Measurements from ENCODE around the gene CAMTA1. TPM values are rescaled to one million over a fixed set of nuclear protein-coding genes. Genes with fewer than 3 reads are reported as not detected.

CAMTA1 gene
- total RNA-seq, 1 donor from 2014 or later: 114 TPM

GRCh38 chr1:6981595-6981994 is 196.3 kb downstream of the CAMTA1 start:
- DNase-seq (ENCODE audit: low spot score): no peak
- intact Hi-C loops (cut with DNase I): no loop called here

- intact Hi-C loops (cut with DNase I): no loop called here
- DNase-seq (ENCODE audit: low spot score): no peak
These were observed 197.2 kb downstream of the CAMTA1 start for GRCh38 chr1:6982443-6982842.

GRCh38 chr1:6982860-6983259 is 197.6 kb downstream of the CAMTA1 start:
- no peak for DNase-seq (ENCODE audit: low spot score)
- intact Hi-C loops (cut with DNase I): no loop called here

- DNase-seq (ENCODE audit: low spot score): no peak
- intact Hi-C loops (cut with DNase I): no loop called here
These were observed 199.3 kb downstream of the CAMTA1 start for GRCh38 chr1:6984536-6984935.

- no peak for DNase-seq (ENCODE audit: low spot score)
- intact Hi-C loops (cut with DNase I): no loop called here
These were observed 199.7 kb downstream of the CAMTA1 start for GRCh38 chr1:6984986-6985385.

GRCh38 chr1:6985549-6986276 is 200.5 kb downstream of the CAMTA1 start:
- no peak for DNase-seq (ENCODE audit: low spot score)
- intact Hi-C loops (cut with DNase I): no loop called here

- intact Hi-C loops (cut with DNase I): no loop called here
- no peak for DNase-seq (ENCODE audit: low spot score)
These were observed 201.0 kb downstream of the CAMTA1 start for GRCh38 chr1:6986281-6986680.

- intact Hi-C loops (cut with DNase I): no loop called here
- no peak for DNase-seq (ENCODE audit: low spot score)
These were observed 202.7 kb downstream of the CAMTA1 start for GRCh38 chr1:6987940-6988339.

- intact Hi-C loops (cut with DNase I): no loop called here
- DNase-seq (ENCODE audit: low spot score): no peak
These were observed 203.5 kb downstream of the CAMTA1 start for GRCh38 chr1:6988796-6989195.

- intact Hi-C loops (cut with DNase I): no loop called here
- no peak for DNase-seq (ENCODE audit: low spot score)
These were observed 204.2 kb downstream of the CAMTA1 start for GRCh38 chr1:6989212-6990159.

- intact Hi-C loops (cut with DNase I): no loop called here
- DNase-seq (ENCODE audit: low spot score): no peak
These were observed 206.0 kb downstream of the CAMTA1 start for GRCh38 chr1:6991266-6991665.

- intact Hi-C loops (cut with DNase I): no loop called here
- no peak for DNase-seq (ENCODE audit: low spot score)
These were observed 210.5 kb downstream of the CAMTA1 start for GRCh38 chr1:6995789-6996188.

GRCh38 chr1:6996371-6996770 is 211.1 kb downstream of the CAMTA1 start:
- no peak for DNase-seq (ENCODE audit: low spot score)
- intact Hi-C loops (cut with DNase I): no loop called here

- intact Hi-C loops (cut with DNase I): no loop called here
- DNase-seq (ENCODE audit: low spot score): no peak
These were observed 211.6 kb downstream of the CAMTA1 start for GRCh38 chr1:6996866-6997265.

GRCh38 chr1:6998267-6998666 is 213.0 kb downstream of the CAMTA1 start:
- intact Hi-C loops (cut with DNase I): loop anchor here (1.0 kb wide), 1 partner anchor 72 kb away; no protein-coding TSS in a partner anchor
- DNase-seq (ENCODE audit: low spot score): peak; percentile 73

GRCh38 chr1:6999826-7000225 is 214.6 kb downstream of the CAMTA1 start:
- peak; percentile 20 for DNase-seq (ENCODE audit: low spot score)
- intact Hi-C loops (cut with DNase I): no loop called here

- intact Hi-C loops (cut with DNase I): no loop called here
These were observed 215.5 kb downstream of the CAMTA1 start for GRCh38 chr1:7000720-7001119.

GRCh38 chr1:7002728-7003127 is 217.5 kb downstream of the CAMTA1 start:
- intact Hi-C loops (cut with DNase I): no loop called here
- DNase-seq (ENCODE audit: low spot score): no peak

More at GRCh38 chr1:7000720-7001119, 215.5 kb downstream of the CAMTA1 start:
- no peak for DNase-seq (ENCODE audit: low spot score)

GRCh38 chr1:7003676-7004075 is 218.4 kb downstream of the CAMTA1 start:
- no peak for DNase-seq (ENCODE audit: low spot score)
- intact Hi-C loops (cut with DNase I): no loop called here

GRCh38 chr1:7004181-7004580 is 218.9 kb downstream of the CAMTA1 start:
- intact Hi-C loops (cut with DNase I): no loop called here
- DNase-seq (ENCODE audit: low spot score): peak; percentile 26

- DNase-seq (ENCODE audit: low spot score): no peak
- intact Hi-C loops (cut with DNase I): no loop called here
These were observed 220.5 kb downstream of the CAMTA1 start for GRCh38 chr1:7005762-7006161.
